Measurements from ENCODE around the gene CCDC167.

DNA sequence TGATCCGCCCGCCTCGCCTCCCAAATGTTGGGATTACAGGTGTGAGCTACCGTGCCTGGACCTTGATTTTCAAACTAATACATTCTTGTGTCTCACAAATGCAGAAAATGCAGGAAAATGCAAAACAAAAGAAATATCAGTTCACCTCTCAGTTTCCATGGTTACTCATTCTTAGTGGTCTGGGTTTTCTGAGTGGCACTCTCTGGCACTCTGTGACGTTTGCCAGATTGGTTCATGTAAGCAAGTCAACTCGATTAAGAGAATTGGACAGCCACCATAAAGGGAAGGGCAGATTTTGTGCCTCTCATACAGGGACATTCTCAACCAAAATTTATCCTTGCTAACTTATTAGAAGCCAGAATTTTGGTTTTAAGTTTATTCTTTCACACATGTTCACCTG is 58.0 kb downstream of the CCDC167 start:
- TF ChIP-seq, protein P1, sequence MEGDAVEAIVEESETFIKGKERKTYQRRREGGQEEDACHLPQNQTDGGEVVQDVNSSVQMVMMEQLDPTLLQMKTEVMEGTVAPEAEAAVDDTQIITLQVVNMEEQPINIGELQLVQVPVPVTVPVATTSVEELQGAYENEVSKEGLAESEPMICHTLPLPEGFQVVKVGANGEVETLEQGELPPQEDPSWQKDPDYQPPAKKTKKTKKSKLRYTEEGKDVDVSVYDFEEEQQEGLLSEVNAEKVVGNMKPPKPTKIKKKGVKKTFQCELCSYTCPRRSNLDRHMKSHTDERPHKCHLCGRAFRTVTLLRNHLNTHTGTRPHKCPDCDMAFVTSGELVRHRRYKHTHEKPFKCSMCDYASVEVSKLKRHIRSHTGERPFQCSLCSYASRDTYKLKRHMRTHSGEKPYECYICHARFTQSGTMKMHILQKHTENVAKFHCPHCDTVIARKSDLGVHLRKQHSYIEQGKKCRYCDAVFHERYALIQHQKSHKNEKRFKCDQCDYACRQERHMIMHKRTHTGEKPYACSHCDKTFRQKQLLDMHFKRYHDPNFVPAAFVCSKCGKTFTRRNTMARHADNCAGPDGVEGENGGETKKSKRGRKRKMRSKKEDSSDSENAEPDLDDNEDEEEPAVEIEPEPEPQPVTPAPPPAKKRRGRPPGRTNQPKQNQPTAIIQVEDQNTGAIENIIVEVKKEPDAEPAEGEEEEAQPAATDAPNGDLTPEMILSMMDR (IDR thresholded peaks at IDR 0.05) = no peak
- no peak for TF ChIP-seq ZFX (IDR thresholded peaks at IDR 0.05; ENCODE audit: borderline replicate concordance)
